ENCODE results near the gene FXYD2. TPM values are rescaled to one million over a fixed set of nuclear protein-coding genes. Genes with fewer than 3 reads are reported as not detected.

Gene FXYD2
- total and polyA plus RNA-seq, 2 of the 8 experiments (the other 6 are each of a cell fraction or from before 2014, with no cell fraction given), result 0.89 to 1.1 TPM

- Histone ChIP-seq H3K4me2 (ENCODE audit: insufficient read depth in 1 of 2, low read depth in 2 of 2, low read length in 2 of 2) (no peak overlapping the region), H3K27ac (ENCODE audit: low read depth, low read length) (no peak overlapping the region), H4K20me1 (replicated peaks in 1 of 2; ENCODE audit: control insufficient read depth in 1 of 2, insufficient read depth in 2 of 2, low read length in 2 of 2) (no peaks in the 10 kb centered on the region), H2AK5ac (ENCODE audit: low read depth, low read length) (no peak overlapping the region), H3K4me3 (ENCODE audit: extremely low read depth in 1 of 4, insufficient read depth in 2 of 4, low read depth in 3 of 4, low read length in 4 of 4) (no peak overlapping the region), H3K79me2 (ENCODE audit: control insufficient read depth in 1 of 2, insufficient read depth in 2 of 2, low read length in 2 of 2) (no peaks in the 10 kb centered on the region), H3K79me1 (ENCODE audit: low read depth, low read length) (no peaks in the 10 kb centered on the region), H3K4me1 (replicated peaks in 1 of 4; ENCODE audit: control insufficient read depth in 3 of 4, insufficient read depth in 4 of 4, low read length in 3 of 4) (peaks cover 0 to 13% (median 6%) of the 10 kb centered on the region in 4 experiments; a peak in 5 of 7 replicates), H3K23ac (ENCODE audit: insufficient read length) (no peak overlapping the region), H3K14ac (ENCODE audit: insufficient read length) (no peak overlapping the region), H3K36me3 (ENCODE audit: control insufficient read depth in 2 of 4, insufficient read depth in 4 of 4, low read length in 3 of 4) (no peaks in the 10 kb centered on the region), H2BK20ac (ENCODE audit: low read length) (no peak overlapping the region), H3K9ac (replicated peaks in 1 of 4; ENCODE audit: extremely low read depth in 1 of 4, low read depth in 3 of 4, low read length in 3 of 4) (no peak overlapping the region), H2BK120ac (replicated peaks; ENCODE audit: low read depth, low read length) (no peak overlapping the region), H2BK15ac (ENCODE audit: low read length) (no peak overlapping the region; the same call in 1 of the 2 replicates), H2BK12ac (ENCODE audit: low read depth, low read length) (no peak overlapping the region), H3K9me3 (ENCODE audit: insufficient read depth in 2 of 2, low read depth in 1 of 2, low read length in 1 of 2) (no peaks in the 10 kb centered on the region), H2AFZ (ENCODE audit: low read length) (no peak overlapping the region), H4K91ac (replicated peaks; ENCODE audit: insufficient read length, low read length) (no peak overlapping the region), H2BK5ac (ENCODE audit: low read depth, low read length) (no peak overlapping the region), H4K5ac (ENCODE audit: insufficient read length, low read depth, low read length) (no peak overlapping the region), H3K4ac (replicated peaks; ENCODE audit: insufficient read length, low read depth, low read length) (no peak overlapping the region), H3K27me3 (replicated peaks in 1 of 4; ENCODE audit: control insufficient read depth in 3 of 4, extremely low read depth in 1 of 4, insufficient read depth in 3 of 4, low read length in 3 of 4) (peaks cover 19 to 47% (median 43%) of the 10 kb centered on the region in 4 experiments), H4K8ac (ENCODE audit: extremely low read depth, insufficient read depth, low read length) (no peak overlapping the region), H3K18ac (ENCODE audit: extremely low read depth, low read length) (no peak overlapping the region), H3K23me2 (ENCODE audit: low read depth, low read length) (peaks cover 16% of the 10 kb centered on the region), H3K56ac (replicated peaks; ENCODE audit: insufficient read length, low read depth, low read length) (no peak overlapping the region)
- ChIA-PET CTCF (ENCODE audit: partially characterized antibody) (interaction anchor here (1.0 to 5.1 kb wide), 9 partner anchors 13 to 349 kb away, joined by 3 to 30 read pairs (median 4); no protein-coding TSS in a partner anchor), POLR2A (ENCODE audit: partially characterized antibody) (no interaction called here)
- DNase-seq (ENCODE audit: low read depth in 1 of 2, low spot score in 2 of 2) (no peak), FAIRE-seq (no peak)
- WGBS, 2 experiments (ENCODE audit: extremely low coverage in 1 of 2, insufficient coverage in 1 of 2, insufficient read length in 1 of 2, insufficient replicate concordance in 2 of 2, low coverage in 1 of 2, low lambda C conversion rate in 2 of 2, missing lambda C conversion rate in 1 of 2), result 83% methylated on average over 5 of the region's 5 CpGs; no CpG with 5 or more reads in 1 of the 2 experiments
- no peak for TF ChIP-seq USF2 (IDR thresholded peaks at IDR 0.05; ENCODE audit: low read length)
These were observed 32.3 kb downstream of the FXYD2 start for GRCh38 chr11:117792241-117792640.
